Nephron (organoid): ENCODE results near the gene SERP2.
A peak's percentile ranks its signal among the peaks of the same experiment; 100 is the strongest.

ENCODE experiments used
- H3K27ac Mint-ChIP-seq, 3 experiments: 2 replicates each; pipeline ENCODE4 v1.8.0; 2020; ENCODE audit warnings: mixed read lengths in 3 of 3, mild to moderate bottlenecking in 2 of 3, moderate library complexity in 1 of 3
- H3K27me3 Mint-ChIP-seq: 2 replicates; pipeline ENCODE4 v1.8.0; 2021; ENCODE audit warnings: low read depth, mild to moderate bottlenecking, moderate library complexity, mixed read lengths
- H3K36me3 Mint-ChIP-seq: 2 replicates; pipeline ENCODE4 v1.8.0; 2020; ENCODE audit warnings: low read depth, mixed read lengths
- H3K4me1 Mint-ChIP-seq: 2 replicates; pipeline ENCODE4 v1.8.0; 2020; ENCODE audit warnings: mixed read lengths
- H3K4me3 Mint-ChIP-seq, 3 experiments: 2 replicates each; pipeline ENCODE4 v1.8.0; 2020; ENCODE audit warnings: mild to moderate bottlenecking in 3 of 3, mixed read lengths in 3 of 3, moderate library complexity in 2 of 3
- H3K9me3 Mint-ChIP-seq: 2 replicates; pipeline ENCODE4 v1.8.0; 2020; ENCODE audit warnings: mixed read lengths
- TF ChIP-seq, protein P1 (sequence below), 3 experiments: fragments of 200-600 bp; sonication (generic); IDR thresholded peaks; one replicate each; pipeline ENCODE4 v1.5.0; 2021; ENCODE audit warnings: antibody characterized with exemption in 3 of 3; ENCODE audit not compliant: unreplicated experiment in 3 of 3

SERP2 gene

GRCh38 chr13:44352202-44352601 is 21.4 kb upstream of the SERP2 start:
- Mint-ChIP-seq H3K36me3 (no peaks in the 10 kb centered on the region), H3K9me3 (no peaks in the 10 kb centered on the region), H3K4me3 (no peak overlapping the region), H3K27me3 (no peaks in the 10 kb centered on the region), H3K27ac (peak overlapping the region in 2 of 3 experiments; percentile 5 to 65), H3K4me1 (peaks cover 11% of the 10 kb centered on the region)
- TF ChIP-seq, protein P1, sequence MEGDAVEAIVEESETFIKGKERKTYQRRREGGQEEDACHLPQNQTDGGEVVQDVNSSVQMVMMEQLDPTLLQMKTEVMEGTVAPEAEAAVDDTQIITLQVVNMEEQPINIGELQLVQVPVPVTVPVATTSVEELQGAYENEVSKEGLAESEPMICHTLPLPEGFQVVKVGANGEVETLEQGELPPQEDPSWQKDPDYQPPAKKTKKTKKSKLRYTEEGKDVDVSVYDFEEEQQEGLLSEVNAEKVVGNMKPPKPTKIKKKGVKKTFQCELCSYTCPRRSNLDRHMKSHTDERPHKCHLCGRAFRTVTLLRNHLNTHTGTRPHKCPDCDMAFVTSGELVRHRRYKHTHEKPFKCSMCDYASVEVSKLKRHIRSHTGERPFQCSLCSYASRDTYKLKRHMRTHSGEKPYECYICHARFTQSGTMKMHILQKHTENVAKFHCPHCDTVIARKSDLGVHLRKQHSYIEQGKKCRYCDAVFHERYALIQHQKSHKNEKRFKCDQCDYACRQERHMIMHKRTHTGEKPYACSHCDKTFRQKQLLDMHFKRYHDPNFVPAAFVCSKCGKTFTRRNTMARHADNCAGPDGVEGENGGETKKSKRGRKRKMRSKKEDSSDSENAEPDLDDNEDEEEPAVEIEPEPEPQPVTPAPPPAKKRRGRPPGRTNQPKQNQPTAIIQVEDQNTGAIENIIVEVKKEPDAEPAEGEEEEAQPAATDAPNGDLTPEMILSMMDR (IDR thresholded peaks at IDR 0.05; ENCODE audit: unreplicated experiment in 3 of 3) = no peak

- Mint-ChIP-seq H3K36me3 (no peaks in the 10 kb centered on the region), H3K9me3 (no peaks in the 10 kb centered on the region), H3K27me3 (no peaks in the 10 kb centered on the region), H3K27ac (peak overlapping the region in 1 of 3 experiments; percentile 5), H3K4me1 (peaks cover 11% of the 10 kb centered on the region), H3K4me3 (no peak overlapping the region)
- TF ChIP-seq, protein P1 (IDR thresholded peaks at IDR 0.05; ENCODE audit: unreplicated experiment in 3 of 3) = no peak
Observed at GRCh38 chr13:44352671-44353070, 21.0 kb upstream of the SERP2 start.

DNA sequence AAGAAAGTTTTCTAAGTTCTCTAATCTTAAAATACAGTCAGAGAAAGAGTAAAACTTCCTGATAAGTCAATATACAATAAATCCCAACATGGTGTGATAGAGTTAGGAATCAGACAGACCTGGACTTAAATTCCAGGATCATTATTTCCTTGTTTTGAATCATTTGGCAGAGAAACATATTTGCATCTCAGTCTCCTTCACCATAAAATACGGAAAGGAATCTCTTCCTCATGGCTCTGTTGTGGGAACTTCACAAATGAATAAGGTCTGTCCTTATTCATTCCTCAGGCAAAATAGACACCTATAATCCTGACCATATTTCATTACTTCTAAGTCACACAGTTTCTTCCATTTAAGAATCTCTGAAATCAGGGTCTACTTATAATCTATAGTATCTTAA is 19.3 kb upstream of the SERP2 start:
- TF ChIP-seq, protein P1 (IDR thresholded peaks at IDR 0.05; ENCODE audit: unreplicated experiment in 3 of 3) = no peak
- no peaks in the 10 kb centered on the region for H3K9me3 Mint-ChIP-seq
- H3K4me1 Mint-ChIP-seq = peaks cover 11% of the 10 kb centered on the region

GRCh38 chr13:44354884-44355283 is 18.7 kb upstream of the SERP2 start:
- Mint-ChIP-seq H3K27me3 (no peaks in the 10 kb centered on the region), H3K9me3 (no peaks in the 10 kb centered on the region), H3K36me3 (no peaks in the 10 kb centered on the region), H3K4me1 (peaks cover 11% of the 10 kb centered on the region), H3K27ac (no peak overlapping the region), H3K4me3 (no peak overlapping the region)
- TF ChIP-seq, protein P1 (IDR thresholded peaks at IDR 0.05; ENCODE audit: unreplicated experiment in 3 of 3) = no peak

More for the DNA sequence above, 19.3 kb upstream of the SERP2 start:
- H3K27ac Mint-ChIP-seq = no peak overlapping the region
- no peak overlapping the region for H3K4me3 Mint-ChIP-seq
- no peaks in the 10 kb centered on the region for H3K27me3 Mint-ChIP-seq
- H3K36me3 Mint-ChIP-seq = no peaks in the 10 kb centered on the region

GRCh38 chr13:44355621-44356020 is 18.0 kb upstream of the SERP2 start:
- Mint-ChIP-seq H3K4me1 (peaks cover 11% of the 10 kb centered on the region), H3K4me3 (no peak overlapping the region), H3K36me3 (no peaks in the 10 kb centered on the region), H3K9me3 (no peaks in the 10 kb centered on the region), H3K27ac (peak overlapping the region in 1 of 3 experiments; percentile 6), H3K27me3 (no peaks in the 10 kb centered on the region)
- TF ChIP-seq, protein P1 (IDR thresholded peaks at IDR 0.05; ENCODE audit: unreplicated experiment in 3 of 3) = no peak

GRCh38 chr13:44359983-44360375 is 13.6 kb upstream of the SERP2 start:
- no peaks in the 10 kb centered on the region for H3K27me3 Mint-ChIP-seq
- H3K4me1 Mint-ChIP-seq = peaks cover 12% of the 10 kb centered on the region
- TF ChIP-seq, protein P1 (IDR thresholded peaks at IDR 0.05; ENCODE audit: unreplicated experiment in 3 of 3) = no peak
- H3K9me3 Mint-ChIP-seq = no peaks in the 10 kb centered on the region
- H3K4me3 Mint-ChIP-seq = no peak overlapping the region
- no peak overlapping the region for H3K27ac Mint-ChIP-seq
- no peaks in the 10 kb centered on the region for H3K36me3 Mint-ChIP-seq
